KMS-11 (cell line): Measurements from ENCODE around the gene DAZL.

Source experiments
- H2AFZ ChIP-seq: fragments of 200-600 bp; sonication (generic); 2 replicates; pipeline ENCODE4 v1.6.1; 2016; ENCODE audit warnings: antibody characterized with exemption, mixed run types, low read depth
- H3K27ac ChIP-seq: fragments of 200-600 bp; sonication (generic); 2 replicates; pipeline ENCODE4 v1.6.1; 2016; ENCODE audit warnings: mild to moderate bottlenecking, mixed run types
- H3K27me3 ChIP-seq: fragments of 200-600 bp; sonication (generic); 2 replicates; pipeline ENCODE4 v1.6.1; 2017; ENCODE audit warnings: mild to moderate bottlenecking, low read depth, mixed run types, moderate library complexity; ENCODE audit not compliant: insufficient read depth
- H3K36me3 ChIP-seq: fragments of 200-600 bp; sonication (generic); 2 replicates; pipeline ENCODE4 v1.6.1; 2017; ENCODE audit warnings: mild to moderate bottlenecking, mixed run types; ENCODE audit not compliant: insufficient read depth
- H3K4me1 ChIP-seq: fragments of 200-600 bp; sonication (generic); 2 replicates; pipeline ENCODE4 v1.6.1; 2016; ENCODE audit warnings: mild to moderate bottlenecking, low read depth, mixed run types; ENCODE audit not compliant: poor library complexity, severe bottlenecking
- H3K4me2 ChIP-seq: fragments of 200-600 bp; sonication (generic); 2 replicates; pipeline ENCODE4 v1.7.0; 2016; ENCODE audit warnings: mild to moderate bottlenecking, mixed run types
- H3K4me3 ChIP-seq: fragments of 200-600 bp; sonication (generic); IDR thresholded peaks from 2 replicates; pipeline ENCODE4 v1.6.1; 2017; ENCODE audit warnings: low read depth, low read length, mixed read lengths; ENCODE audit not compliant: insufficient read depth
- H3K79me2 ChIP-seq: fragments of 200-600 bp; sonication (generic); 2 replicates; pipeline ENCODE4 v1.6.1; 2016; ENCODE audit warnings: low read depth, mixed run types; ENCODE audit not compliant: insufficient read depth
- H3K9ac ChIP-seq: fragments of 200-600 bp; sonication (generic); 2 replicates; pipeline ENCODE4 v1.6.1; 2016; ENCODE audit warnings: mild to moderate bottlenecking, mixed run types
- H4K20me1 ChIP-seq: fragments of 200-600 bp; sonication (generic); 2 replicates; pipeline ENCODE4 v1.6.1; 2016; ENCODE audit warnings: mild to moderate bottlenecking, mixed run types; ENCODE audit not compliant: insufficient read depth
- CTCF ChIP-seq: fragments of 200-600 bp; sonication (generic); conservative IDR thresholded peaks from 2 replicates; pipeline ENCODE4 v1.6.1; 2017; ENCODE audit warnings: low read depth, mild to moderate bottlenecking, antibody characterized with exemption, low read length, moderate library complexity, mixed read lengths

Gene DAZL

DNA sequence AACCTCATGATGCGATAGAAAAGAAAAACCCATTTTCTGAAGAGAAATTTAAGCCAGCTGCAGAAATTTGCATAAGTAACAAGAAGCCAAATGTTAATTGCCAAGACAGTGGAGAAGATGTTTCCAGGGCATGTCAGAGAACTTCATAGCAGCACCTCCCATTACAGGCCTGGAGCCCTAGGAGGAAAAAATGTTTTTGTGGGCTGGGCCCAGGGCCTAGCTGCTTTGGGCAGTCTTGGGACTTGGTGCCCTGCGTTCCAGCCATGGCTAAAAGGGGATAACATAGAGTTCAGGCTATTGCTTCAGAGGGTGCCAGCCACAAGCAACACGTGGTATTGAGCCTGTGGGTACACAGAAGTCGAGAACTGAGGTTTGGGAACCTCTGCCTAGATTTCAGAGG, 10.9 kb upstream of the DAZL start:
- Histone ChIP-seq H4K20me1 (no peaks in the 10 kb centered on the region), H3K4me3 (no peak overlapping the region), H2AFZ (no peak overlapping the region), H3K4me1 (no peaks in the 10 kb centered on the region), H3K36me3 (no peaks in the 10 kb centered on the region), H3K27ac (no peak overlapping the region), H3K4me2 (no peak overlapping the region), H3K9ac (no peak overlapping the region), H3K27me3 (no peaks in the 10 kb centered on the region), H3K79me2 (no peaks in the 10 kb centered on the region)
- no peak for TF ChIP-seq CTCF

- H3K36me3 ChIP-seq = no peaks in the 10 kb centered on the region
- H3K4me1 ChIP-seq = no peaks in the 10 kb centered on the region
- no peak overlapping the region for H3K4me2 ChIP-seq
- TF ChIP-seq CTCF = no peak
- no peaks in the 10 kb centered on the region for H4K20me1 ChIP-seq
- no peaks in the 10 kb centered on the region for H3K27me3 ChIP-seq
- no peak overlapping the region for H2AFZ ChIP-seq
- no peaks in the 10 kb centered on the region for H3K79me2 ChIP-seq
- no peak overlapping the region for H3K9ac ChIP-seq
- no peak overlapping the region for H3K4me3 ChIP-seq
- H3K27ac ChIP-seq = no peak overlapping the region
These were observed 9.1 kb upstream of the DAZL start for GRCh38 chr3:16614033-16615031.

DNA sequence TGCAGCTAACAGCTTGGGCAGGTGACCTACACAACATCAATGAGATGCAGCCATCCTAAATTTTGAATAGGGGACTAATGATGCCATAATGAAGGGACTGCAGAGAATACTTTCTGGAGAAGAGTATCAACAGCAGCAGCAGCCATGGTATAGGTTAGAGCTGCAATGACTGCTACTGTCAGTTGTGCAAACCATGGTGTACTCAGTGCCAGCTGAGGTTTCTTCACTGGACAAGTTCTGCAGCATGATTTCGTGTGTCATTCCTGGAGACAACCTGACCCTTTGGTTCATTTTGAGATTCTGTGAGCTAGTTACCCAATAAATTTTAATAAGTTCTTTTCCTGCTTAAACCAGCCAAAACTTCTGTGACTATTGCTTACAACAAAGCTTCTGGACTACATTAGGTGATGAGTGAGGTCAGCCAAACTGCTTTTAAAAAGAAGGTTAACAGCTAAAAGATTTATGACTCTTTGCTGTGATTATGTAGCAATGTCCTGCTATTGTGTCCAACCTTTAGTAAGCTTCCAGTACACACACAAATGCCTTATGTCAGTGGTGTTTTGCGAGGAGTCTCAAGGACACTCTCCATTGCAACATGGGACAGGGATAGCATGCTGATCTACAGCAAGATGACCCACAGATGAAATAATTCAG, 4.8 kb upstream of the DAZL start:
- Histone ChIP-seq H3K4me1 (peaks cover 7% of the 10 kb centered on the region), H4K20me1 (no peaks in the 10 kb centered on the region), H3K4me3 (no peak overlapping the region), H3K36me3 (no peaks in the 10 kb centered on the region), H3K27ac (no peak overlapping the region), H2AFZ (no peak overlapping the region), H3K9ac (no peak overlapping the region), H3K79me2 (no peaks in the 10 kb centered on the region), H3K27me3 (no peaks in the 10 kb centered on the region), H3K4me2 (no peak overlapping the region)
- TF ChIP-seq CTCF = no peak

DNA sequence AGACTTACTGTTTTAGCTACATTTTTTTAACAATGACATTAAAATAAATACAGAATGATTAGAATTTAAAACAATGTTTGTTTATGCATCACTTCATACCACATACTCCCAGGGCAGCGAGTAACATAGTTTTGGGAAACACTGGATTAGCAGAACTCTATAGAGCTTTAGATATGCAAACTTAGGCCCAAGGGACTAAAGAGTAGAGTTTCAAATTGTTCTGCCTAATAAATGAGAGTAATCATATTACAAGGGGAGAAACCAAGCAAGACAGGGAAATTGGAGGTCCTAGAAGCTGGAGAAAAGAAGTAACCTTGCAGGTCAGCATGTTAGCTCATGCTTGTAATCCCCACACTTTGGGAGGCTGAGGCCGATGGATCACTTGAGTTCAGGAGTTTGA, 3.6 kb upstream of the DAZL start:
- no peak overlapping the region for H3K4me2 ChIP-seq
- H3K36me3 ChIP-seq = no peaks in the 10 kb centered on the region
- TF ChIP-seq CTCF = no peak
- H3K27me3 ChIP-seq = no peaks in the 10 kb centered on the region
- no peaks in the 10 kb centered on the region for H4K20me1 ChIP-seq
- H3K27ac ChIP-seq = no peak overlapping the region
- peaks cover 7% of the 10 kb centered on the region for H3K4me1 ChIP-seq
- no peaks in the 10 kb centered on the region for H3K79me2 ChIP-seq
- no peak overlapping the region for H3K9ac ChIP-seq
- H2AFZ ChIP-seq = no peak overlapping the region
- no peak overlapping the region for H3K4me3 ChIP-seq
